GM18909 (cell line): ENCODE results near the gene NES.

Experiments
- ATAC-seq: cut with Tn5 transposase; IDR thresholded peaks from one replicate; pipeline ENCODE4 v1.9.1; 2021; ENCODE audit warnings: mild to moderate bottlenecking; ENCODE audit not compliant: unreplicated experiment, poor library complexity

Gene NES

GRCh38 chr1:156705321-156705917, 28.2 kb upstream of the NES start, which contains the start of gene CRABP2:
TSS of gene CRABP2 (minus strand) at chr1:156705583. CDS start at chr1:156705446, 137 bp downstream.
- no peak for ATAC-seq

- ATAC-seq = no peak
These were observed 27.7 kb upstream of the NES start for GRCh38 chr1:156704930-156705320.

- ATAC-seq = no peak
These were observed 27.0 kb upstream of the NES start for GRCh38 chr1:156704166-156704711.

- ATAC-seq = no peak
These were observed 26.5 kb upstream of the NES start for GRCh38 chr1:156703741-156704140.

- no peak for ATAC-seq
These were observed 26.1 kb upstream of the NES start for GRCh38 chr1:156703336-156703735.

- ATAC-seq = no peak
These were observed 23.7 kb upstream of the NES start for GRCh38 chr1:156700736-156701531.

GRCh38 chr1:156698995-156699394, 21.8 kb upstream of the NES start:
- ATAC-seq = no peak

- ATAC-seq = no peak
These were observed 20.3 kb upstream of the NES start for GRCh38 chr1:156697481-156697880.

GRCh38 chr1:156696755-156697154, 19.5 kb upstream of the NES start:
- ATAC-seq = no peak

GRCh38 chr1:156694690-156694962, 17.4 kb upstream of the NES start:
- no peak for ATAC-seq

- no peak for ATAC-seq
These were observed 16.9 kb upstream of the NES start for GRCh38 chr1:156693848-156694689.

GRCh38 chr1:156692925-156693847, 16.0 kb upstream of the NES start:
- no peak for ATAC-seq

GRCh38 chr1:156692441-156692924, 15.3 kb upstream of the NES start:
- ATAC-seq = no peak

- ATAC-seq = no peak
These were observed 14.6 kb upstream of the NES start for GRCh38 chr1:156691665-156692440.

- no peak for ATAC-seq
These were observed 14.0 kb upstream of the NES start for GRCh38 chr1:156691191-156691590.

- no peak for ATAC-seq
These were observed 13.4 kb upstream of the NES start for GRCh38 chr1:156690675-156691036.

GRCh38 chr1:156689953-156690674, 12.9 kb upstream of the NES start:
- no peak for ATAC-seq
